ENCODE results near the gene VKORC1L1. TPM values are rescaled to one million over a fixed set of nuclear protein-coding genes. Genes with fewer than 3 reads are reported as not detected.

Gene VKORC1L1
- total RNA-seq, 1 experiment from 2014 or later: 28.5 TPM

DNA sequence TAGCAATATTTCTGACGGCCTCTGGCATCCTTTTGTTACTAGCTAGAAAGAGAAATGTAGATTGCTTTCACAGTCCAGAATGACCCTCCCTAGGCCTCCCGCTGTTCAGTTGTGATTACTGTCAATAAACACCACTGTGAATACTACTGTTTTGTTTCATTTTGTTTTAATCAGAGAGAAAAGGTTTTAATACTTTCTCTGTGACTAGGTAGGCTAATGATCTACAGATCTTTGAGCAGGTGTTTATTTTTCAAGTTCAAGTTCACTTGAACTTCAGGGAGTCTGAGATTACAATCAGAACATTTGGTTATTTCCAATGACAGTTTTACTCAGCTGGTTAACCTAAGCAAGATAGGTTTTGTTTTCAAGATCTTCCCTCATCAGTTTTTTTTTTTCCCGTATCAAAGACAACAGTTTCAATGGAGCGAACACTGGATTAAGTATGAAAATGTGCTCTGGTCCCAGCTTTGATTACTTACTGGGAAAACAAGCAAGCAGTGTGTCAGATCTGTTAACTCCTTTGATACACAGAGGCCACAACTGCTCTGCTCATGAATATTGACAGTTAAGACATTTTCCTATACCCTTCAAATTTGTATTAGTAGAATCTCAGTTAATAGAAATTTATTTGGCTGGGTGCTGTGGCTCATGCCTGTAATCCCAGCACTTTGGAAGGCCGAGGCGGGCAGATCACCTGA, 34.8 kb downstream of the VKORC1L1 start (continued):
- TF ChIP-seq, protein P1, sequence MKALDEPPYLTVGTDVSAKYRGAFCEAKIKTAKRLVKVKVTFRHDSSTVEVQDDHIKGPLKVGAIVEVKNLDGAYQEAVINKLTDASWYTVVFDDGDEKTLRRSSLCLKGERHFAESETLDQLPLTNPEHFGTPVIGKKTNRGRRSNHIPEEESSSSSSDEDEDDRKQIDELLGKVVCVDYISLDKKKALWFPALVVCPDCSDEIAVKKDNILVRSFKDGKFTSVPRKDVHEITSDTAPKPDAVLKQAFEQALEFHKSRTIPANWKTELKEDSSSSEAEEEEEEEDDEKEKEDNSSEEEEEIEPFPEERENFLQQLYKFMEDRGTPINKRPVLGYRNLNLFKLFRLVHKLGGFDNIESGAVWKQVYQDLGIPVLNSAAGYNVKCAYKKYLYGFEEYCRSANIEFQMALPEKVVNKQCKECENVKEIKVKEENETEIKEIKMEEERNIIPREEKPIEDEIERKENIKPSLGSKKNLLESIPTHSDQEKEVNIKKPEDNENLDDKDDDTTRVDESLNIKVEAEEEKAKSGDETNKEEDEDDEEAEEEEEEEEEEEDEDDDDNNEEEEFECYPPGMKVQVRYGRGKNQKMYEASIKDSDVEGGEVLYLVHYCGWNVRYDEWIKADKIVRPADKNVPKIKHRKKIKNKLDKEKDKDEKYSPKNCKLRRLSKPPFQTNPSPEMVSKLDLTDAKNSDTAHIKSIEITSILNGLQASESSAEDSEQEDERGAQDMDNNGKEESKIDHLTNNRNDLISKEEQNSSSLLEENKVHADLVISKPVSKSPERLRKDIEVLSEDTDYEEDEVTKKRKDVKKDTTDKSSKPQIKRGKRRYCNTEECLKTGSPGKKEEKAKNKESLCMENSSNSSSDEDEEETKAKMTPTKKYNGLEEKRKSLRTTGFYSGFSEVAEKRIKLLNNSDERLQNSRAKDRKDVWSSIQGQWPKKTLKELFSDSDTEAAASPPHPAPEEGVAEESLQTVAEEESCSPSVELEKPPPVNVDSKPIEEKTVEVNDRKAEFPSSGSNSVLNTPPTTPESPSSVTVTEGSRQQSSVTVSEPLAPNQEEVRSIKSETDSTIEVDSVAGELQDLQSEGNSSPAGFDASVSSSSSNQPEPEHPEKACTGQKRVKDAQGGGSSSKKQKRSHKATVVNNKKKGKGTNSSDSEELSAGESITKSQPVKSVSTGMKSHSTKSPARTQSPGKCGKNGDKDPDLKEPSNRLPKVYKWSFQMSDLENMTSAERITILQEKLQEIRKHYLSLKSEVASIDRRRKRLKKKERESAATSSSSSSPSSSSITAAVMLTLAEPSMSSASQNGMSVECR (CRISPR knock-in tag; IDR thresholded peaks at IDR 0.05; ENCODE audit: borderline replicate concordance): no peak
- TF ChIP-seq, protein P2, sequence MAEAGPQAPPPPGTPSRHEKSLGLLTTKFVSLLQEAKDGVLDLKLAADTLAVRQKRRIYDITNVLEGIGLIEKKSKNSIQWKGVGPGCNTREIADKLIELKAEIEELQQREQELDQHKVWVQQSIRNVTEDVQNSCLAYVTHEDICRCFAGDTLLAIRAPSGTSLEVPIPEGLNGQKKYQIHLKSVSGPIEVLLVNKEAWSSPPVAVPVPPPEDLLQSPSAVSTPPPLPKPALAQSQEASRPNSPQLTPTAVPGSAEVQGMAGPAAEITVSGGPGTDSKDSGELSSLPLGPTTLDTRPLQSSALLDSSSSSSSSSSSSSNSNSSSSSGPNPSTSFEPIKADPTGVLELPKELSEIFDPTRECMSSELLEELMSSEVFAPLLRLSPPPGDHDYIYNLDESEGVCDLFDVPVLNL (CRISPR knock-in tag; IDR thresholded peaks at IDR 0.05; ENCODE audit: borderline replicate concordance, low read depth): no peak
- TF ChIP-seq CREB1 (CRISPR knock-in tag; IDR thresholded peaks at IDR 0.05): no peak

DNA sequence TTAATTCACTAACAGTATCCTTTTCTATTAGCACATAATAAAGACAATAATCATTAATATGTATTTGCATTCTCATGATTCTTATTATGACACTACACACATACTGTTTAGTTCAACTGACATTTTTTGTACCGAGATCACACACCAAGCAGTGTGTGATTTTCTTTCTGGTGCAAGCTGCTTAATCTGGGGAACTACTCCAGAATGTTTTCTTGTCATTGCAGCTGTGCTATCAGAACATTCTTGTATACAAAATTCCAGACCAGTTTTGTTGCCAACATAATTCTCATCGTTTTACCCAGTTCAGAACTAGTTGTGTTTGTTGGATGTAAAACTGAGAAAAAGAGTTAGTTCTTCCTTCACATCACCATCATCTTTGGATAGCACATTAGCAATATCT, 37.4 kb downstream of the VKORC1L1 start:
- ChIA-PET CTCF (no interaction called here), POLR2A (no interaction called here)
- H3K36me3 Mint-ChIP-seq: no peaks in the 10 kb centered on the region; the same call in 1 of the 2 replicates
- no peaks in the 10 kb centered on the region for H3K9me3 Mint-ChIP-seq
- H3K4me1 Mint-ChIP-seq: peaks cover 27% of the 10 kb centered on the region
- H3K27me3 Mint-ChIP-seq (ENCODE audit: low read depth): no peaks in the 10 kb centered on the region
- H3K4me3 Mint-ChIP-seq: no peak overlapping the region
- TF ChIP-seq, protein P3, sequence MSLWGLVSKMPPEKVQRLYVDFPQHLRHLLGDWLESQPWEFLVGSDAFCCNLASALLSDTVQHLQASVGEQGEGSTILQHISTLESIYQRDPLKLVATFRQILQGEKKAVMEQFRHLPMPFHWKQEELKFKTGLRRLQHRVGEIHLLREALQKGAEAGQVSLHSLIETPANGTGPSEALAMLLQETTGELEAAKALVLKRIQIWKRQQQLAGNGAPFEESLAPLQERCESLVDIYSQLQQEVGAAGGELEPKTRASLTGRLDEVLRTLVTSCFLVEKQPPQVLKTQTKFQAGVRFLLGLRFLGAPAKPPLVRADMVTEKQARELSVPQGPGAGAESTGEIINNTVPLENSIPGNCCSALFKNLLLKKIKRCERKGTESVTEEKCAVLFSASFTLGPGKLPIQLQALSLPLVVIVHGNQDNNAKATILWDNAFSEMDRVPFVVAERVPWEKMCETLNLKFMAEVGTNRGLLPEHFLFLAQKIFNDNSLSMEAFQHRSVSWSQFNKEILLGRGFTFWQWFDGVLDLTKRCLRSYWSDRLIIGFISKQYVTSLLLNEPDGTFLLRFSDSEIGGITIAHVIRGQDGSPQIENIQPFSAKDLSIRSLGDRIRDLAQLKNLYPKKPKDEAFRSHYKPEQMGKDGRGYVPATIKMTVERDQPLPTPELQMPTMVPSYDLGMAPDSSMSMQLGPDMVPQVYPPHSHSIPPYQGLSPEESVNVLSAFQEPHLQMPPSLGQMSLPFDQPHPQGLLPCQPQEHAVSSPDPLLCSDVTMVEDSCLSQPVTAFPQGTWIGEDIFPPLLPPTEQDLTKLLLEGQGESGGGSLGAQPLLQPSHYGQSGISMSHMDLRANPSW (CRISPR knock-in tag; conservative IDR thresholded peaks at IDR 0.05; ENCODE audit: low read depth): no peak
- TF ChIP-seq ZNF317 (CRISPR knock-in tag; IDR thresholded peaks at IDR 0.05; ENCODE audit: borderline replicate concordance, low read depth) (no peak), EMX1 (CRISPR knock-in tag; IDR thresholded peaks at IDR 0.05) (no peak), SMAD4 (CRISPR knock-in tag; IDR thresholded peaks at IDR 0.05) (no peak), RORB (CRISPR knock-in tag; IDR thresholded peaks at IDR 0.05) (no peak)
- TF ChIP-seq, protein P4, sequence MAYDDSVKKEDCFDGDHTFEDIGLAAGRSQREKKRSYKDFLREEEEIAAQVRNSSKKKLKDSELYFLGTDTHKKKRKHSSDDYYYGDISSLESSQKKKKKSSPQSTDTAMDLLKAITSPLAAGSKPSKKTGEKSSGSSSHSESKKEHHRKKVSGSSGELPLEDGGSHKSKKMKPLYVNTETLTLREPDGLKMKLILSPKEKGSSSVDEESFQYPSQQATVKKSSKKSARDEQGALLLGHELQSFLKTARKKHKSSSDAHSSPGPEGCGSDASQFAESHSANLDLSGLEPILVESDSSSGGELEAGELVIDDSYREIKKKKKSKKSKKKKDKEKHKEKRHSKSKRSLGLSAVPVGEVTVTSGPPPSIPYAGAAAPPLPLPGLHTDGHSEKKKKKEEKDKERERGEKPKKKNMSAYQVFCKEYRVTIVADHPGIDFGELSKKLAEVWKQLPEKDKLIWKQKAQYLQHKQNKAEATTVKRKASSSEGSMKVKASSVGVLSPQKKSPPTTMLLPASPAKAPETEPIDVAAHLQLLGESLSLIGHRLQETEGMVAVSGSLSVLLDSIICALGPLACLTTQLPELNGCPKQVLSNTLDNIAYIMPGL (CRISPR knock-in tag; IDR thresholded peaks at IDR 0.05): no peak
- TF ChIP-seq, protein P5, sequence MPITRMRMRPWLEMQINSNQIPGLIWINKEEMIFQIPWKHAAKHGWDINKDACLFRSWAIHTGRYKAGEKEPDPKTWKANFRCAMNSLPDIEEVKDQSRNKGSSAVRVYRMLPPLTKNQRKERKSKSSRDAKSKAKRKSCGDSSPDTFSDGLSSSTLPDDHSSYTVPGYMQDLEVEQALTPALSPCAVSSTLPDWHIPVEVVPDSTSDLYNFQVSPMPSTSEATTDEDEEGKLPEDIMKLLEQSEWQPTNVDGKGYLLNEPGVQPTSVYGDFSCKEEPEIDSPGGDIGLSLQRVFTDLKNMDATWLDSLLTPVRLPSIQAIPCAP (CRISPR knock-in tag; IDR thresholded peaks at IDR 0.05): no peak
- TF ChIP-seq, protein P6, sequence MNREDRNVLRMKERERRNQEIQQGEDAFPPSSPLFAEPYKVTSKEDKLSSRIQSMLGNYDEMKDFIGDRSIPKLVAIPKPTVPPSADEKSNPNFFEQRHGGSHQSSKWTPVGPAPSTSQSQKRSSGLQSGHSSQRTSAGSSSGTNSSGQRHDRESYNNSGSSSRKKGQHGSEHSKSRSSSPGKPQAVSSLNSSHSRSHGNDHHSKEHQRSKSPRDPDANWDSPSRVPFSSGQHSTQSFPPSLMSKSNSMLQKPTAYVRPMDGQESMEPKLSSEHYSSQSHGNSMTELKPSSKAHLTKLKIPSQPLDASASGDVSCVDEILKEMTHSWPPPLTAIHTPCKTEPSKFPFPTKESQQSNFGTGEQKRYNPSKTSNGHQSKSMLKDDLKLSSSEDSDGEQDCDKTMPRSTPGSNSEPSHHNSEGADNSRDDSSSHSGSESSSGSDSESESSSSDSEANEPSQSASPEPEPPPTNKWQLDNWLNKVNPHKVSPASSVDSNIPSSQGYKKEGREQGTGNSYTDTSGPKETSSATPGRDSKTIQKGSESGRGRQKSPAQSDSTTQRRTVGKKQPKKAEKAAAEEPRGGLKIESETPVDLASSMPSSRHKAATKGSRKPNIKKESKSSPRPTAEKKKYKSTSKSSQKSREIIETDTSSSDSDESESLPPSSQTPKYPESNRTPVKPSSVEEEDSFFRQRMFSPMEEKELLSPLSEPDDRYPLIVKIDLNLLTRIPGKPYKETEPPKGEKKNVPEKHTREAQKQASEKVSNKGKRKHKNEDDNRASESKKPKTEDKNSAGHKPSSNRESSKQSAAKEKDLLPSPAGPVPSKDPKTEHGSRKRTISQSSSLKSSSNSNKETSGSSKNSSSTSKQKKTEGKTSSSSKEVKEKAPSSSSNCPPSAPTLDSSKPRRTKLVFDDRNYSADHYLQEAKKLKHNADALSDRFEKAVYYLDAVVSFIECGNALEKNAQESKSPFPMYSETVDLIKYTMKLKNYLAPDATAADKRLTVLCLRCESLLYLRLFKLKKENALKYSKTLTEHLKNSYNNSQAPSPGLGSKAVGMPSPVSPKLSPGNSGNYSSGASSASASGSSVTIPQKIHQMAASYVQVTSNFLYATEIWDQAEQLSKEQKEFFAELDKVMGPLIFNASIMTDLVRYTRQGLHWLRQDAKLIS (CRISPR knock-in tag; IDR thresholded peaks at IDR 0.05; ENCODE audit: borderline replicate concordance): no peak
- H3K27ac Mint-ChIP-seq: no peak overlapping the region
- DNase-seq (ENCODE audit: low spot score) (no peak), ATAC-seq (no peak)

Data from WTC11 (cell line).